HL-60 (cell line): ENCODE results near the gene OR6N1.

Source experiments
- DNase-seq, 2 experiments: peaks; one replicate each; pipeline ENCODE4 v3.0.0-alpha.2; 2010 to 2020; ENCODE audit warnings: low read depth in 1 of 2, low spot score in 1 of 2
- H3K27ac ChIP-seq: fragments of 250-450 bp; sonication (Bioruptor Pico); replicated peaks from 2 replicates; pipeline ENCODE4 v1.5.1; 2020; ENCODE audit warnings: mild to moderate bottlenecking, moderate library complexity
- H3K27me3 ChIP-seq: fragments of 250-450 bp; sonication (Bioruptor Pico); 2 replicates; pipeline ENCODE4 v1.5.1; 2021; ENCODE audit warnings: mild to moderate bottlenecking, moderate library complexity; ENCODE audit not compliant: insufficient read depth, poor library complexity, severe bottlenecking
- H3K4me3 ChIP-seq: replicated peaks from 2 replicates; pipeline ENCODE4 v1.5.1; 2011; ENCODE audit warnings: mild to moderate bottlenecking, control low read depth, low read length; ENCODE audit not compliant: insufficient read depth
- GABPA ChIP-seq: IDR thresholded peaks from 2 replicates; pipeline ENCODE4 v1.6.1; 2012; ENCODE audit warnings: low read depth
- POLR2AphosphoS5 ChIP-seq: IDR thresholded peaks from 2 replicates; pipeline ENCODE4 v1.6.1; 2012; ENCODE audit warnings: low read depth
- REST ChIP-seq: IDR thresholded peaks from 2 replicates; pipeline ENCODE4 v1.6.1; 2012; ENCODE audit warnings: low read depth; ENCODE audit not compliant: insufficient replicate concordance
- SPI1 ChIP-seq: IDR thresholded peaks from 2 replicates; pipeline ENCODE4 v1.6.1; 2012; ENCODE audit warnings: low read depth, mild to moderate bottlenecking, borderline replicate concordance
- TF ChIP-seq, protein P1 (sequence below): IDR thresholded peaks from one replicate; pipeline ENCODE4 v1.5.1; 2011; ENCODE audit warnings: low read length, control low read depth, inconsistent platforms; ENCODE audit not compliant: insufficient read depth

The OR6N1 gene

GRCh38 chr1:158794247-158794646, 22.3 kb upstream of the OR6N1 start:
- no peak for TF ChIP-seq GABPA
- TF ChIP-seq, protein P1, sequence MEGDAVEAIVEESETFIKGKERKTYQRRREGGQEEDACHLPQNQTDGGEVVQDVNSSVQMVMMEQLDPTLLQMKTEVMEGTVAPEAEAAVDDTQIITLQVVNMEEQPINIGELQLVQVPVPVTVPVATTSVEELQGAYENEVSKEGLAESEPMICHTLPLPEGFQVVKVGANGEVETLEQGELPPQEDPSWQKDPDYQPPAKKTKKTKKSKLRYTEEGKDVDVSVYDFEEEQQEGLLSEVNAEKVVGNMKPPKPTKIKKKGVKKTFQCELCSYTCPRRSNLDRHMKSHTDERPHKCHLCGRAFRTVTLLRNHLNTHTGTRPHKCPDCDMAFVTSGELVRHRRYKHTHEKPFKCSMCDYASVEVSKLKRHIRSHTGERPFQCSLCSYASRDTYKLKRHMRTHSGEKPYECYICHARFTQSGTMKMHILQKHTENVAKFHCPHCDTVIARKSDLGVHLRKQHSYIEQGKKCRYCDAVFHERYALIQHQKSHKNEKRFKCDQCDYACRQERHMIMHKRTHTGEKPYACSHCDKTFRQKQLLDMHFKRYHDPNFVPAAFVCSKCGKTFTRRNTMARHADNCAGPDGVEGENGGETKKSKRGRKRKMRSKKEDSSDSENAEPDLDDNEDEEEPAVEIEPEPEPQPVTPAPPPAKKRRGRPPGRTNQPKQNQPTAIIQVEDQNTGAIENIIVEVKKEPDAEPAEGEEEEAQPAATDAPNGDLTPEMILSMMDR, result no peak
- TF ChIP-seq POLR2AphosphoS5, result no peak
- no peak for DNase-seq
- Histone ChIP-seq H3K27ac (no peak overlapping the region), H3K4me3 (no peak overlapping the region), H3K27me3 (no peaks in the 10 kb centered on the region)

- peak in 1 of 2 experiments; percentile 55 for DNase-seq
- Histone ChIP-seq H3K27me3 (no peaks in the 10 kb centered on the region), H3K4me3 (no peak overlapping the region), H3K27ac (no peak overlapping the region)
- no peak for TF ChIP-seq GABPA
- TF ChIP-seq, protein P1, result peak; percentile 10
- TF ChIP-seq SPI1, result no peak
- TF ChIP-seq POLR2AphosphoS5, result no peak
- TF ChIP-seq REST, result no peak
These were observed 21.6 kb upstream of the OR6N1 start for GRCh38 chr1:158793604-158794003.

DNA sequence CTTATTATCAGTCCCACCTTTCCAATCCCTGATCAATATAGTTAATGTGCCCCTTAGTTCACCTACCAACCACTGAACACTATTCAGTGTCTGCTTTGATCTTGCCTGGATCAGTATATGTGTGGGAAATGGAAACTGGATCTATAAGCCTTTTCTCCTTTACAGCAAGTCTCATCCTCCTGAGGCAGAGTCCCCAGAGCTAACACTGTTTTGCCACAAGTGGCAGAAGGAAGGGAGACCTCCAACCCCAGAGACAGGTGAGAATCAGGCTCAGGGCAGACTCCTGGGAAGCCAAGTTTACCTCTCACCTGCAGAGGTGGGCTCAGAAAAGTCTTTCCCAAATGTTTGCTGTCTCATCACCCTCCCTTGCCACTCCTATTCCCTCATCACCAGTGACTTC, 9.1 kb upstream of the OR6N1 start, which contains the start of gene OR6N2:
Gene OR6N2 (minus strand): TSS at position 101 of the 400 bp plus-strand sequence. CDS start 3,569 bp downstream, outside the sequence.
- no peak for DNase-seq
- Histone ChIP-seq H3K27ac (no peak within 1 kb of the TSS), H3K4me3 (no peak within 1 kb of the TSS), H3K27me3 (no peaks in the 10 kb centered on the region)
- TF ChIP-seq POLR2AphosphoS5 (no peak), GABPA (no peak), SPI1 (no peak), REST (no peak)
- TF ChIP-seq, protein P1, result no peak

DNA sequence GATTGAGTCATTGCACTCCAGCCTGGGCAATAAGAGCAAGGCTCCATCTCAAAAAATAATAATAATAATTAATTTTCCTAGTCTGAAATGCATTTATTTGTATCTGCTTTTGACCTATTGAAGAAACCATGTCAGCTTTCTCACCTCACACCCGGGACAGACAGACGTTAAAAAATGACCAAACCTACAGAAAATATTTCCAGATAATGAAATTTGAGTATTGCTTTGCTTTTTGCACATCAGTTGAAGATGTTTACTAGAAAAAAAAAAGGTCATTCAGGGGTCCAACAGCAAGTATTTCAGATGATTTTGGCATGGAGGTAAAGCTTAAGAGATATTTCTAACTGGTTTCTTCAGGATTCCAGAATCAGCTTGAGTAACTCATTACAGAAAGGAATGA, 17.6 kb downstream of the OR6N1 start, which contains the start of gene OR6K6:
Gene OR6K6 (plus strand): TSS at position 301 of the 400 bp plus-strand sequence. CDS start 168 bp downstream, outside the sequence.
- Histone ChIP-seq H3K27me3 (no peaks in the 10 kb centered on the region), H3K27ac (no peak within 1 kb of the TSS), H3K4me3 (no peak within 1 kb of the TSS)
- no peak for DNase-seq
- TF ChIP-seq SPI1 (no peak), POLR2AphosphoS5 (no peak), GABPA (no peak), REST (no peak)
- TF ChIP-seq, protein P1, result no peak
